HepG2 (cell line): ENCODE results near the gene HPS4. TPM values are rescaled to one million over a fixed set of nuclear protein-coding genes. Genes with fewer than 3 reads are reported as not detected.

Experiments
- BCL6 ChIP-seq: IDR thresholded peaks from 2 replicates; pipeline ENCODE4 v1.6.1; 2016; ENCODE audit warnings: missing genetic modification reagents, missing compliant biosample characterization
- CREB1 ChIP-seq, 2 experiments: fragments of 450-650 bp in 1 of 2; IDR thresholded peaks; 2 replicates each; pipeline ENCODE4 v1.6.1; 2016 to 2017; ENCODE audit warnings: control low read depth in 1 of 2, mild to moderate bottlenecking in 1 of 2, missing compliant biosample characterization in 1 of 2, missing genetic modification characterization in 1 of 2
- ETV5 ChIP-seq: IDR thresholded peaks from 2 replicates; pipeline ENCODE4 v1.6.1; 2018; ENCODE audit warnings: missing biosample characterization, missing genetic modification reagents, inconsistent platforms, borderline replicate concordance
- FOXA1 ChIP-seq, 2 experiments: fragments of 450-650 bp in 1 of 2; sonication (generic) in 1 of 2; formaldehyde crosslinking in 1 of 2; IDR thresholded peaks; 2 replicates each; pipeline versions ENCODE4 v1.4.0 to v1.6.1; 2016 to 2020; ENCODE audit warnings: missing genetic modification reagents in 1 of 2
- FOXA3 ChIP-seq: IDR thresholded peaks from 2 replicates; pipeline ENCODE4 v1.6.1; 2016; ENCODE audit warnings: missing genetic modification reagents, missing compliant biosample characterization
- GABPA ChIP-seq, 2 experiments: IDR thresholded peaks; 2 replicates each; pipeline ENCODE4 v1.6.1; 2011 to 2016; ENCODE audit warnings: low read depth in 2 of 2, low read length in 1 of 2, missing biosample characterization in 1 of 2, missing genetic modification characterization in 1 of 2
- GATAD2A ChIP-seq: IDR thresholded peaks from 2 replicates; pipeline ENCODE4 v1.6.1; 2016
- HNF4G ChIP-seq, 2 experiments: sonication (generic) in 1 of 2; formaldehyde crosslinking in 1 of 2; IDR thresholded peaks; 2 replicates each; pipeline versions ENCODE4 v1.4.0 to v1.6.1; 2011 to 2020; ENCODE audit warnings: borderline replicate concordance in 2 of 2, low read depth in 2 of 2, mild to moderate bottlenecking in 2 of 2, low read length in 1 of 2, missing genetic modification reagents in 1 of 2, moderate library complexity in 1 of 2
- MTF1 ChIP-seq: sonication (generic); formaldehyde crosslinking; IDR thresholded peaks from 2 replicates; pipeline ENCODE4 v1.5.0; 2020; ENCODE audit warnings: missing genetic modification reagents
- POLR2A ChIP-seq, 2 experiments: IDR thresholded peaks; 2 replicates each; pipeline ENCODE4 v1.6.1; 2011; ENCODE audit warnings: low read depth in 2 of 2, low read length in 2 of 2, mild to moderate bottlenecking in 1 of 2, moderate library complexity in 1 of 2; ENCODE audit not compliant: insufficient read depth in 1 of 2
- SOX13 ChIP-seq, 3 experiments: fragments of 450-650 bp in 1 of 3; sonication (generic) in 1 of 3; formaldehyde crosslinking in 1 of 3; IDR thresholded peaks in 2 of 3; conservative IDR thresholded peaks in 1 of 3; 2 replicates each; pipeline versions ENCODE4 v1.5.0 to v1.6.1; 2016 to 2020; ENCODE audit warnings: antibody characterized with exemption in 1 of 3, mild to moderate bottlenecking in 1 of 3, missing compliant biosample characterization in 1 of 3, missing genetic modification reagents in 1 of 3, moderate library complexity in 1 of 3
- YEATS2 ChIP-seq: sonication (generic); formaldehyde crosslinking; IDR thresholded peaks from 2 replicates; pipeline ENCODE4 v1.4.0; 2020; ENCODE audit warnings: missing genetic modification reagents, borderline replicate concordance
- ZNF317 ChIP-seq: sonication (generic); formaldehyde crosslinking; IDR thresholded peaks from 2 replicates; pipeline ENCODE4 v1.5.0; 2020; ENCODE audit warnings: mild to moderate bottlenecking, missing genetic modification reagents
- ZNF354B ChIP-seq: sonication (generic); formaldehyde crosslinking; IDR thresholded peaks from 2 replicates; pipeline ENCODE4 v1.8.0; 2022; ENCODE audit warnings: mild to moderate bottlenecking, missing genetic modification reagents
- ZNF713 ChIP-seq: sonication (generic); formaldehyde crosslinking; IDR thresholded peaks from 2 replicates; pipeline ENCODE4 v1.4.0; 2020; ENCODE audit warnings: mild to moderate bottlenecking, missing genetic modification reagents
- ZNF879 ChIP-seq: sonication (generic); formaldehyde crosslinking; IDR thresholded peaks from 2 replicates; pipeline ENCODE4 v1.8.1; 2023; ENCODE audit warnings: missing genetic modification reagents
- polyA plus RNA-seq, 8 experiments: library from polyadenylated mRNA; depleted of rRNA in 3 of 8; stranded (reverse) in 7 of 8; unstranded in 1 of 8; fragments of >200 nt; fragmentation: Illumina TruSeq in 4 of 8; extraction: Trizol in 4 of 8; gene quantifications; 2 replicates each; pipeline versions ENCODE4 v1.2.1 to v1.2.3, GENCODE V29; 2011 to 2016; ENCODE audit warnings: low read depth in 4 of 8, missing spikeins in 1 of 8, mixed read lengths in 1 of 8; ENCODE audit not compliant: insufficient read depth in 1 of 8
- total RNA-seq, 5 experiments: library from RNA; depleted of rRNA; stranded (reverse); fragments of >200 nt; fragmentation: Illumina TruSeq; extraction: Trizol; gene quantifications; 2 replicates each; pipeline ENCODE4 v1.2.3, GENCODE V29; 2016; ENCODE audit warnings: low read depth in 1 of 5
- TF ChIP-seq, protein P1 (sequence below): sonication (generic); formaldehyde crosslinking; conservative IDR thresholded peaks from 2 replicates; pipeline ENCODE4 v1.4.0; 2020; ENCODE audit warnings: mild to moderate bottlenecking, missing genetic modification reagents, moderate library complexity
- TF ChIP-seq, protein P2 (sequence below): sonication (generic); formaldehyde crosslinking; IDR thresholded peaks from 2 replicates; pipeline ENCODE4 v1.8.0; 2022; ENCODE audit warnings: mild to moderate bottlenecking, missing genetic modification reagents, moderate library complexity

HPS4 gene
- total and polyA plus RNA-seq, 2 of the 13 experiments (the other 11 are each of a cell fraction or from before 2014, with no cell fraction given), result 27.4 to 34.0 TPM

DNA sequence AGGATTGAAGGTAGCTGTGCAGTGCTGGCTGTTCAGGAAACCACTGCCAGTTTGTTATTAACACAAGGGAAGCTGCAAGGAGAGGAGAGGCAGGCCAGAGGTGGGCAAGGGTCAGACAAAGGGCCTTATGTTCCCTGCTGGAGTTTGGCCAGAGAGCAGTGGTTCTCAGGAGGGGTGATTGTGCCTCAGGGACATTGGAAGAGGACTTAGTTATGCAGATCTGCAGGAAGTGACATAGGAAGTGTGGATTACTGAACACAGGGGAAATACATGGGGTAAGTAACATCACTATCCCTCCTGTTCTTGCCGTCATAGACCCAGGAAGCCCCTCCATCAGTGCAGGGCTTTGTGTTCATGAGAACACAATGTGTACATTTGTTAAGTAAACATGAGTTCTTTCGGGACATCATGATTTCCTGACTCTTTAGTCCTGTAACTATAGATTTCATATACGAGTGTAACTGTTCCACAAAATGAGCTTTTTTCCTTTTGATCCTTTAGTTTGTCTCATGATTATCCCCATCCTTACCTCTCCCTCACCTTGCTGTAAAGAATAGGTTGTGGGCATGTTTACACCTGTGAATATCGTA lies 6.0 kb upstream of the HPS4 start (continued):
- TF ChIP-seq, protein P1, sequence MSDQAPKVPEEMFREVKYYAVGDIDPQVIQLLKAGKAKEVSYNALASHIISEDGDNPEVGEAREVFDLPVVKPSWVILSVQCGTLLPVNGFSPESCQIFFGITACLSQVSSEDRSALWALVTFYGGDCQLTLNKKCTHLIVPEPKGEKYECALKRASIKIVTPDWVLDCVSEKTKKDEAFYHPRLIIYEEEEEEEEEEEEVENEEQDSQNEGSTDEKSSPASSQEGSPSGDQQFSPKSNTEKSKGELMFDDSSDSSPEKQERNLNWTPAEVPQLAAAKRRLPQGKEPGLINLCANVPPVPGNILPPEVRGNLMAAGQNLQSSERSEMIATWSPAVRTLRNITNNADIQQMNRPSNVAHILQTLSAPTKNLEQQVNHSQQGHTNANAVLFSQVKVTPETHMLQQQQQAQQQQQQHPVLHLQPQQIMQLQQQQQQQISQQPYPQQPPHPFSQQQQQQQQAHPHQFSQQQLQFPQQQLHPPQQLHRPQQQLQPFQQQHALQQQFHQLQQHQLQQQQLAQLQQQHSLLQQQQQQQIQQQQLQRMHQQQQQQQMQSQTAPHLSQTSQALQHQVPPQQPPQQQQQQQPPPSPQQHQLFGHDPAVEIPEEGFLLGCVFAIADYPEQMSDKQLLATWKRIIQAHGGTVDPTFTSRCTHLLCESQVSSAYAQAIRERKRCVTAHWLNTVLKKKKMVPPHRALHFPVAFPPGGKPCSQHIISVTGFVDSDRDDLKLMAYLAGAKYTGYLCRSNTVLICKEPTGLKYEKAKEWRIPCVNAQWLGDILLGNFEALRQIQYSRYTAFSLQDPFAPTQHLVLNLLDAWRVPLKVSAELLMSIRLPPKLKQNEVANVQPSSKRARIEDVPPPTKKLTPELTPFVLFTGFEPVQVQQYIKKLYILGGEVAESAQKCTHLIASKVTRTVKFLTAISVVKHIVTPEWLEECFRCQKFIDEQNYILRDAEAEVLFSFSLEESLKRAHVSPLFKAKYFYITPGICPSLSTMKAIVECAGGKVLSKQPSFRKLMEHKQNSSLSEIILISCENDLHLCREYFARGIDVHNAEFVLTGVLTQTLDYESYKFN (CRISPR knock-in tag), result peak; percentile 48; the same call in 1 of the 2 replicates
- no peak for TF ChIP-seq ZNF354B (CRISPR knock-in tag)
- TF ChIP-seq ETV5 (CRISPR knock-in tag), result 0 out of 2 replicates have a peak, but pooled peaks have one; percentile 20
- peak in 1 of 2 experiments; percentile 30; a peak in 1 of 4 replicates for TF ChIP-seq POLR2A (IDR thresholded peaks at IDR 0.05; ENCODE audit: insufficient read depth in 1 of 2, low read depth in 2 of 2, low read length in 2 of 2)
- TF ChIP-seq MTF1, result no peak
- TF ChIP-seq ZNF713 (CRISPR knock-in tag), result no peak
- peak; percentile 94 for TF ChIP-seq ZNF317 (CRISPR knock-in tag)
- TF ChIP-seq GABPA (IDR thresholded peaks at IDR 0.05; ENCODE audit: low read depth, low read length), result no peak
- TF ChIP-seq GABPA (CRISPR knock-in tag; IDR thresholded peaks at IDR 0.05; ENCODE audit: low read depth), result 0 out of 2 replicates have a peak, but pooled peaks have one; percentile 25
- TF ChIP-seq FOXA1 (IDR thresholded peaks at IDR 0.05), result no peak
- TF ChIP-seq FOXA1 (CRISPR knock-in tag; IDR thresholded peaks at IDR 0.05), result peak; percentile 64; the same call in 1 of the 2 replicates
- TF ChIP-seq HNF4G (IDR thresholded peaks at IDR 0.05; ENCODE audit: borderline replicate concordance, low read depth, low read length), result no peak
- TF ChIP-seq HNF4G (CRISPR knock-in tag; IDR thresholded peaks at IDR 0.05; ENCODE audit: borderline replicate concordance, low read depth), result peak; percentile 52; the same call in 1 of the 2 replicates
- TF ChIP-seq, protein P2, sequence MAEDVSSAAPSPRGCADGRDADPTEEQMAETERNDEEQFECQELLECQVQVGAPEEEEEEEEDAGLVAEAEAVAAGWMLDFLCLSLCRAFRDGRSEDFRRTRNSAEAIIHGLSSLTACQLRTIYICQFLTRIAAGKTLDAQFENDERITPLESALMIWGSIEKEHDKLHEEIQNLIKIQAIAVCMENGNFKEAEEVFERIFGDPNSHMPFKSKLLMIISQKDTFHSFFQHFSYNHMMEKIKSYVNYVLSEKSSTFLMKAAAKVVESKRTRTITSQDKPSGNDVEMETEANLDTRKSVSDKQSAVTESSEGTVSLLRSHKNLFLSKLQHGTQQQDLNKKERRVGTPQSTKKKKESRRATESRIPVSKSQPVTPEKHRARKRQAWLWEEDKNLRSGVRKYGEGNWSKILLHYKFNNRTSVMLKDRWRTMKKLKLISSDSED (CRISPR knock-in tag), result no peak
- TF ChIP-seq YEATS2 (CRISPR knock-in tag), result no peak
- 0 out of 2 replicates have a peak, but pooled peaks have one; percentile 6 for TF ChIP-seq BCL6 (CRISPR knock-in tag)
- TF ChIP-seq CREB1 (IDR thresholded peaks at IDR 0.05), result peak; percentile 11; the same call in 1 of the 2 replicates
- TF ChIP-seq CREB1 (CRISPR knock-in tag; IDR thresholded peaks at IDR 0.05), result peak; percentile 65
- peak; percentile 32; the same call in 1 of the 2 replicates for TF ChIP-seq GATAD2A
- peak; percentile 75; the same call in 1 of the 2 replicates for TF ChIP-seq FOXA3
- TF ChIP-seq SOX13 (IDR thresholded peaks at IDR 0.05), result no peak
- peak in 1 of 2 experiments; percentile 35; a peak in 1 of 4 replicates for TF ChIP-seq SOX13 (CRISPR knock-in tag; conservative IDR thresholded peaks at IDR 0.05 in 1 of 2, IDR thresholded peaks at IDR 0.05 in 1 of 2)
- TF ChIP-seq ZNF879 (CRISPR knock-in tag), result no peak
